GM20000 (cell line): ENCODE results near the gene SEL1L2.

ENCODE experiments used
- DNase-seq: peaks from one replicate; pipeline ENCODE4 v3.0.0; 2012; ENCODE audit warnings: low spot score
- CTCF ChIP-seq: IDR thresholded peaks from 2 replicates; pipeline ENCODE4 v1.5.1; 2012; ENCODE audit warnings: mild to moderate bottlenecking, control low read depth; ENCODE audit errors: extremely low read depth, missing control alignments

SEL1L2 gene

DNA sequence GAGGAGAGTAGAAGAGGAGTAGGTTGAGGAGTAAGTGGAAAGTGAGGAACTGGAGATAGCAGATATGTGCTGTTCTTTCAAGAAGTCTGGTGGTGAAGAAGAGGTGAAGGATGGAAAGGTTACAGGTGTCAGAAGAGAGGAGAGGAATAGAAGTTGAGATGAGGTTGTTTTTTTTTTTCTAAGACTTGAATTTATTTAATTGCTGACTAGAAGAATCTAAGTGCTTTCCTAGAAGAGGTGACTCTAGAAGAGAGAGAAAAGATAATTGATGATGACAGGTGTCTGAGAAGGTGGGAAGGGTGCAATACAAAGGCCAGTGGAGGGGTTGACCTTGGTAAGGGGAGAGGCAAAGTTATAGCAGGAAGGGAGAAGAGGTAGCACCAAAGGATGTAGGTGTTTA, 180.0 kb downstream of the SEL1L2 start:
- no peak for DNase-seq
- TF ChIP-seq CTCF = no peak

DNA sequence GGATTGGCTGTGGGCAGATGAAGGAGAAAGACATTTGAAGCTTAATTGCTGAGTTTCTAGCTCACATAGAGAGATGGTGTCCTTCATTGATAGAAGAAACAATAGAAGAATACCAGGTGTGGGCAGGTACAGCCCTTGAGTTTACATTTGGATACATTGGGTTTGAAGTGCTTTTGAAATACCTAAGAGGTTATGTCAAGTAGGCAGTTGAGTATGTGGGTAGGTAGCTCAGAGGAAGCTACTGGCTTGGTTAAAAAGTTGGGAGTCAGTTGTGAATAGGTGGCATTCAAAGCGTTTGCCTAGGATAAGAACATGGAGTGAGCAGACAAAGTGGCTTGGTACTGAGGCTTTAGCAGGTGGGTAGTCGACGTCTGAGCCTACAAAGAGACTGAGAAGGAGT, 180.6 kb downstream of the SEL1L2 start:
- no peak for TF ChIP-seq CTCF
- DNase-seq = no peak

- TF ChIP-seq CTCF = no peak
- no peak for DNase-seq
Measured at GRCh38 chr20:13809373-13809772, 181.0 kb downstream of the SEL1L2 start.

- DNase-seq = no peak
- TF ChIP-seq CTCF = no peak
Measured at GRCh38 chr20:13800728-13801134, 189.7 kb downstream of the SEL1L2 start.

GRCh38 chr20:13799974-13800373, 190.4 kb downstream of the SEL1L2 start:
- no peak for TF ChIP-seq CTCF
- no peak for DNase-seq
